Vagina (tissue), 2 donors: ENCODE data around the gene ADORA2A. TPM values are rescaled to one million over a fixed set of nuclear protein-coding genes. Genes with fewer than 3 reads are reported as not detected.
A peak's percentile ranks its signal among the peaks of the same experiment; 100 is the strongest.

Source experiments
- DNase-seq, 2 donors: peaks; one replicate each; pipeline ENCODE4 v3.0.0-alpha.2; 2017; ENCODE audit errors: extremely low spot score in 2 of 2
- H3K27ac ChIP-seq: fragments of 200-600 bp; sonication (generic); one replicate; pipeline ENCODE4 v1.5.1; 2019
- H3K27me3 ChIP-seq: fragments of 200-600 bp; sonication (generic); one replicate; pipeline ENCODE4 v1.5.1; 2019
- H3K36me3 ChIP-seq, 2 donors: fragments of 200-600 bp; sonication (generic); one replicate each; pipeline ENCODE4 v1.5.1; 2017 to 2019
- H3K4me1 ChIP-seq: fragments of 200-600 bp; sonication (generic); one replicate; pipeline ENCODE4 v1.5.1; 2019
- H3K4me3 ChIP-seq, 2 donors: fragments of 200-600 bp; sonication (generic); 1 replicate in 1 of 2; 2 replicates in 1 of 2; pipeline ENCODE4 v1.5.1; 2016 to 2019
- H3K9me3 ChIP-seq: fragments of 200-600 bp; sonication (generic); one replicate; pipeline ENCODE4 v1.5.1; 2019
- POLR2A ChIP-seq, 2 donors: fragments of 450-650 bp; IDR thresholded peaks; one replicate each; pipeline ENCODE4 v1.6.1; 2017; ENCODE audit warnings: antibody characterized with exemption in 2 of 2, mild to moderate bottlenecking in 2 of 2, moderate library complexity in 2 of 2
- POLR2AphosphoS5 ChIP-seq, 2 donors: sonication (generic); formaldehyde crosslinking; IDR thresholded peaks; one replicate each; pipeline ENCODE4 v1.9.0; 2017; ENCODE audit warnings: antibody characterized with exemption in 2 of 2, mild to moderate bottlenecking in 2 of 2, low read depth in 1 of 2; ENCODE audit not compliant: insufficient read depth in 1 of 2
- intact Hi-C: fragments of 100-400 bp; cut with DNase I; formaldehyde crosslinking; loops from one replicate; pipeline ENCODE4 v1.15.1; 2023
- total RNA-seq: library from RNA; depleted of rRNA; stranded (reverse); fragments of >200 nt; gene quantifications from one replicate; pipeline ENCODE4 v1.2.3, GENCODE V29; 2016
- TF ChIP-seq, protein P1 (sequence below), 3 experiments: fragments of 450-650 bp in 2 of 3; fragments of 200-600 bp in 1 of 3; sonication (generic) in 1 of 3; IDR thresholded peaks; one replicate each; pipeline ENCODE4 v1.5.1; 2017 to 2019; ENCODE audit warnings: antibody characterized with exemption in 3 of 3, mild to moderate bottlenecking in 2 of 3, moderate library complexity in 2 of 3

ADORA2A gene
- total RNA-seq, 1 donor from 2014 or later: 5.2 TPM

DNA sequence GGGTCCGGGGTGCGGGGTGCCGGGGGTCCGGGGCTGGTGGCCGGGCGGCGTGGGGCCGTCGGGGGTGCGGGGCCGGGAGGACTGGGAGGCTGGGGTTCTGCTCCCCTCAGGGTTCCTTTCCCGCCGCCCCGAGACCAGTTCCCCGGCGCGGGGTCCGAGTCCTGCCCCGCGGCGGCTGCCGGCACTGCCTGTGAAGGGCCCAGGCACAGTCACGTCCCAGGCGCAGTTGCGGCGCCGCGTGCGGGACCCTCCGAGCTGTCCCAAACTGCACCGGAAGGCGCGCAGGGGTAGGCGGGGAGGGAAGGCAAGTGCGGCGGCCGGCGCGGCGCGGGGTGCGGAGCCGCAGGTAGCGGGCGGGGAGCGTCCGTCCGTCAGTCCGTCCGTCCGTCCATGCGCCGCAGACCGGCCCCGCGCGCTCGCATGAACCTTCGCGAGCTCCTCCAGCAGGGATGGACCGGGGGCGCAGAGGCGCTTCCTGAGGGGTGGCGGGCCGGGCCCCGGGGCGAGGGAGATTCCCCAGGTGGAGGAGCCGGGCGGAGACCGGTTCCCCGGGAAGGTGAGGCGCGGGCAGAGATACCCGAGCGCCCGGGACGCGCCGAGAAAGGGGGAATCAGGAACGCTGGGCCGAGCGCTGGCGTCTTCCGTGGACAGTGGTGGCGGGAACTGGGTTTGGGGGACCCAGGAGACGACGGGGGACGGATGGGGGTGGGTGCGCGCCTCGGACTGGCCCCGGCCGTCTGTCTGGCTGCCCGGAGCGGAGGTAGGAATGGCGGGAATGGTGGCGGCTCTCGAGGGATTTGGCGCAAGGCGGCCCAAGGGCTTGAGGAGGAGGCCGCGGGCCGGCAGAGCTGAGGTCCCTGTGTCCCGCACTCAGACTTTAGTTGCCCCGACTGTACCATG, 3.1 kb upstream of the ADORA2A start:
- intact Hi-C loops: loop anchor here (5.0 to 10.0 kb wide), 2 partner anchors 78 to 99 kb away; no protein-coding TSS in a partner anchor
- H3K36me3 ChIP-seq: no peaks in the 10 kb centered on the region

DNA sequence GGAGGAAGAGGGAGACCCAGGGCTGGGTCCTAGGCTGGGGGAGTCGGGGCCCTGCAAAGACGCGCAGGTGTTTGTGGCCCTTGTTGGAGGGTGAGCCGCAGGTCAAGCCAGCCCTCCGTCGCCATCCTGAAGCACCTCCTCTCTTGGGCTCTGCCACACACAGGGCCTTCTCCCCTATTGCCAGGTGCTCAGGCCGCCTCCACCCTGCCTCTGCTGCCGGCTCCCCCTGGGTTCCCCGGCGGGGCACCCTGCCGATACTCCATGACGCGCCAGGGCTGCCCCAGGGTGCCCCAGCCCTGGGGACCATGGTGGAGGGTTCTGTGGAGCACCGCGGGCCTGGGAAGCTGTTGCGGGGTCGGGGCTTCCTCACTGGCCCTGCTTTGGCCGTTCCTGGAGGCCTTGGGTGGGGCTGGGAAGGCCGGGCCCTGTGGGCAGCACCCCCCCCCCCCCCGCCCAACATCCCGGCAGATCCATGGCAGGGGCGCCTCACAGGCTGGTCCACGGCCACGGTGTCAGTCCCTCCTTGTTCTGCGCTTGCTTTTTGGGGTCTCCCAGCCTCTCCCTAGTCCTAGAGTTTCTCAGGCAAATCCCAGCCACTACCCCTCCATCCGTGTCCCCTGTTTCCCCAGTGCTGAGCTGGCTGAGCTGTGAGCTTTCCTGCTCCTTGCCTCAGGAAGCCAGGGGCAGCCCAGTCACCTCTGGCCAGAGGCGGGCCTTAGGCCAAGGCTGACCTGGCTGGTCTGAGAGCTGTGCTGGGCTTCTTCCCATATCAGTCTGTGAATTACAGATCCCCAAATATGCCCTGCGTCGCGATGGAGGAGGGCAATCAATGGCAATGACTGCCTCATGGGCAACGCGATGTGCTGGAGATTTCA, 2.3 kb upstream of the ADORA2A start:
- no peak for DNase-seq
- intact Hi-C loops: loop anchor here (5.0 to 10.0 kb wide), 2 partner anchors 77 to 100 kb away; no protein-coding TSS in a partner anchor
- no peaks in the 10 kb centered on the region for H3K9me3 ChIP-seq
- TF ChIP-seq, protein P1, sequence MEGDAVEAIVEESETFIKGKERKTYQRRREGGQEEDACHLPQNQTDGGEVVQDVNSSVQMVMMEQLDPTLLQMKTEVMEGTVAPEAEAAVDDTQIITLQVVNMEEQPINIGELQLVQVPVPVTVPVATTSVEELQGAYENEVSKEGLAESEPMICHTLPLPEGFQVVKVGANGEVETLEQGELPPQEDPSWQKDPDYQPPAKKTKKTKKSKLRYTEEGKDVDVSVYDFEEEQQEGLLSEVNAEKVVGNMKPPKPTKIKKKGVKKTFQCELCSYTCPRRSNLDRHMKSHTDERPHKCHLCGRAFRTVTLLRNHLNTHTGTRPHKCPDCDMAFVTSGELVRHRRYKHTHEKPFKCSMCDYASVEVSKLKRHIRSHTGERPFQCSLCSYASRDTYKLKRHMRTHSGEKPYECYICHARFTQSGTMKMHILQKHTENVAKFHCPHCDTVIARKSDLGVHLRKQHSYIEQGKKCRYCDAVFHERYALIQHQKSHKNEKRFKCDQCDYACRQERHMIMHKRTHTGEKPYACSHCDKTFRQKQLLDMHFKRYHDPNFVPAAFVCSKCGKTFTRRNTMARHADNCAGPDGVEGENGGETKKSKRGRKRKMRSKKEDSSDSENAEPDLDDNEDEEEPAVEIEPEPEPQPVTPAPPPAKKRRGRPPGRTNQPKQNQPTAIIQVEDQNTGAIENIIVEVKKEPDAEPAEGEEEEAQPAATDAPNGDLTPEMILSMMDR (IDR thresholded peaks at IDR 0.05): no peak
- TF ChIP-seq POLR2AphosphoS5 (IDR thresholded peaks at IDR 0.05; ENCODE audit: insufficient read depth in 1 of 2, low read depth in 1 of 2): no peak
- TF ChIP-seq POLR2A (IDR thresholded peaks at IDR 0.05): no peak
- H3K4me1 ChIP-seq: peaks cover 19% of the 10 kb centered on the region
- no peak overlapping the region for H3K27ac ChIP-seq
- H3K36me3 ChIP-seq: no peaks in the 10 kb centered on the region
- peak overlapping the region; percentile 49 to 51 for H3K4me3 ChIP-seq
- H3K27me3 ChIP-seq: no peaks in the 10 kb centered on the region

More for the DNA sequence above, 3.1 kb upstream of the ADORA2A start:
- Histone ChIP-seq H3K4me1 (peaks cover 19% of the 10 kb centered on the region), H3K4me3 (peak overlapping the region; percentile 49 to 51), H3K9me3 (no peaks in the 10 kb centered on the region), H3K27ac (no peak overlapping the region), H3K27me3 (no peaks in the 10 kb centered on the region)
- no peak for TF ChIP-seq POLR2A (IDR thresholded peaks at IDR 0.05)
- TF ChIP-seq, protein P1 (IDR thresholded peaks at IDR 0.05): peak in 1 of 3 experiments; percentile 6
- DNase-seq: no peak

DNA sequence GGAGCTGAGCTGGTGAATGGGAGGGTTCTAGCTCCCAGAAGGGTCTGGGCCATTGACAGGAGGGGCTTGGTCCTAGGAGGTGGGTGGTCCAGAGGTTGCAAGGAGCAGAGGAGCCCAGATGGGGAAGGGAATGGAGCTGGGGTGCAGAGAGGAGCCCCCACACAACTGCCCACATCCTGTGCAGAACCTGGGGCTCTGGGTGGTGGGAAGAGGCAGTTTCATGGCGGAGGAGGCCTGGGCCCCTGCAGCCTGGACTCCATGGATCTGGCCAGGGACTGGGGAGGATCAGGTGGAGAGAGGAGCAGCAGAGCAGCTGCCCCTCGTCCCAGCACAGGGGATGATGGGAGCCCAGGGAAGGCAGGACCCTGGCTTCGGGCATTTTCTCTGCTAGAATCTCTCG, 963 bp upstream of the ADORA2A start:
- H3K27me3 ChIP-seq: no peaks in the 10 kb centered on the region
- peaks cover 19% of the 10 kb centered on the region for H3K4me1 ChIP-seq
- H3K4me3 ChIP-seq: no peak overlapping the region
- no peaks in the 10 kb centered on the region for H3K36me3 ChIP-seq
- intact Hi-C loops: loop anchor here (10.0 kb wide), 1 partner anchor 102 kb away; no protein-coding TSS in a partner anchor
- no peak overlapping the region for H3K27ac ChIP-seq
- no peak for DNase-seq
- H3K9me3 ChIP-seq: no peaks in the 10 kb centered on the region
- TF ChIP-seq, protein P1 (IDR thresholded peaks at IDR 0.05): no peak
- no peak for TF ChIP-seq POLR2AphosphoS5 (IDR thresholded peaks at IDR 0.05; ENCODE audit: insufficient read depth in 1 of 2, low read depth in 1 of 2)
- no peak for TF ChIP-seq POLR2A (IDR thresholded peaks at IDR 0.05)

DNA sequence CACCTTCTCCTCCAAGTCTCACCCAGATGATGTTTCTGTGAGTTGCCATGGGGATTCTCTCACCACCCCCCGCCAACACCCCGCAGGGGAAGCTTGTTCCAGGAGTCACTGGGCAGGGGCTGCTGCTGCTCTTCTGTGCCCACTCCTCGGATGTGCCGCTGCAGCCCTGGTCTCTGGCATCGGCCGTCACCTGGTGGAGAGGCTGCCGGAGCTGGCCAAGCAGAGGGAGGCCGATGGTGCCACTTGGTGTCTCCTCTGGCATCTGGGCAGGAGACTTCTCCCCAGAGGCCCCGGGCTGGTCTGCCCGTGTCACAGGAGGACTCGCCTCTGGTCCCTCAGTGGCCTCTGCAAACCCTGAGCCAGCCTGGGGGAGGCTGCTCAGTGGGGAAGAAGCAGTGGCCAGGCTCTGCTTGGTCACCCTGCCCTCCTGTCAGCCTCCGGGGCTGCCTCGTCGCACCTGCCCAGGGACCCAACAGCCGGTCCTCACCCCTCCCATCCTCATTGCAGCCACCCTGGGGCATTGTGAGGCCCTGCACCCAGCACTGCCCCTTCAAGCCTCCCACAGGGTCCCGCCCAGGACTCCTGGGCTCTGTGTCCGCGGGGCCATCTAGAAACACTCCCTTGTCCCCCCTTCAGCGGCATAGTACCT, 424 bp upstream of the ADORA2A start:
- Histone ChIP-seq H3K9me3 (no peaks in the 10 kb centered on the region), H3K27me3 (no peaks in the 10 kb centered on the region), H3K4me1 (peaks cover 25% of the 10 kb centered on the region), H3K4me3 (no peak overlapping the region), H3K27ac (no peak overlapping the region), H3K36me3 (no peaks in the 10 kb centered on the region)
- TF ChIP-seq POLR2AphosphoS5 (IDR thresholded peaks at IDR 0.05; ENCODE audit: insufficient read depth in 1 of 2, low read depth in 1 of 2) (no peak), POLR2A (IDR thresholded peaks at IDR 0.05) (no peak)
- TF ChIP-seq, protein P1 (IDR thresholded peaks at IDR 0.05): no peak
- intact Hi-C loops: loop anchor here (10.0 kb wide), 1 partner anchor 102 kb away; no protein-coding TSS in a partner anchor
- DNase-seq: no peak
